Stimulated activated CD4-positive, alpha-beta T cell treated with anti-CD3 and anti-CD28 coated beads, Interleukin-2, amount 100 ng/mL, for 4 hours (primary cell): Measurements from ENCODE around the gene CBX4.
"Not testable (repeated sequence)": the region's sequence is repeated elsewhere in the genome, so short reads cannot be mapped to it uniquely, and the experiment has no call there.

Source experiments
- DNase-seq: peaks from one replicate; pipeline ENCODE4 v3.0.0-alpha.2; 2020; ENCODE audit warnings: low read depth

CBX4 gene

DNA sequence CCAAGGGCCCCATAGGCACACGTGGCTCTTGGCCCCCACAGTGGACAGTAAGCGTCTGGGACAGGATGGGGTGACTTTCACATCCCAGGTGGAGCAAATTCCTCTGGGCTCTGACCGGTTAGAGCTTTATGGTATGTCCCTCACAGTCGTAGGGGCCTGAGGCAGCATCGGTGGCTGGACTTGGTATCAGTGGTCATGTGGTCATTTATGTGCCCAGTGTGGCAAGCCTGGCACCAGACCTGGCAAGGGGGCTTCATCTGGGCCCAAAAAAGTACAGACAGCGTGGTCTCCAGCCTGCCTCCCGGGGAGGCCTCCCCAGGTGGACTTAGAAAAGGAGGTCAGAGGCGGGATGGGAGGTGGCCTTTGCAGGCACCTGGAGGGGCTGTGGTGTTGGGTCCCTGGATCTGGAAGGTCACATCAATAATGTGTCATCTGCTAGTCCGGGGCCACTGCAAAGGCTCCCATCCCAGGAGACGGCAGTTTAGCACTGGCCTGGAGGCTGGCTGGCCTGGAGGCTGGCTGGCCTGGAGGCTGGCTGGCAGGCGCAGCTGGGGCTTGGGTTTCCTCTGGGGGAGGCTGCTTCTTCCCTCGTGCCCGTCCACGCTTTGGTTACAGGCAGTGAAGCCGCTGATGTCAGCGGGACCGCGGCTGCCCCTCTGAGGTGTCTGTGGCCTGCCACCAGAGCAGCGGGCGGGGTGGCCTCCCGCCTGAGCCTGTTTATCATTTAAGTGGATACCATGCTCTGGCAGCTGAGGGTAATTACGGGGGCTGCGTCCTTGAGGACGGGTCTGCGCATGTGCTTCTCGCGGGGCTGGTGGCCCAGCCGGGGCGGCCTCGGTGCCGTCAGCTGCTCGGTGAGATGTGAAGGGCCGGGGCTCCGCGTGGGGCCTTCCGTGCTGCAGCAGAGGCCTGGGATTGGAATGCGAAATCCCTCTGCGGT is 20.7 kb upstream of the CBX4 start:
- DNase-seq = no peak

DNA sequence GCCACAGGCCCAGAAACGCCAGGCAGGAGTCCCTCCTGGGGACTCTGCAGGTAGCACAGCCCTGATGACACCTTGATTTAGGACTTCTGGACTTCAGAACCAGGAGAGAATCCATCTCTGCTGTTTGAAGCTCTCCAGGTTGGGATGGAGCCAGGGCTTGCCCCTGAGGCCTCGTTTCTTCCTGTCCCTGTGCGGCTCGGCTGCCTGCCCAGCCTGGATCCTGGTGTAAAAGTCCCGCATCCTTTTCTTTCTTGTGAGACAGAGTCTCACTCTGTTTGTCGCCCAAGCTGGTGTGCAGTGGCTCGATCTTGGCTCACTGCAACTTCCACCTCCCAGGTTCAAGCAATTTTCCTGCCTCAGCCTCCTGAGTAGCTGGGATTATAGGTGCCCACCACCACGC is 17.9 kb upstream of the CBX4 start:
- DNase-seq = no peak

DNA sequence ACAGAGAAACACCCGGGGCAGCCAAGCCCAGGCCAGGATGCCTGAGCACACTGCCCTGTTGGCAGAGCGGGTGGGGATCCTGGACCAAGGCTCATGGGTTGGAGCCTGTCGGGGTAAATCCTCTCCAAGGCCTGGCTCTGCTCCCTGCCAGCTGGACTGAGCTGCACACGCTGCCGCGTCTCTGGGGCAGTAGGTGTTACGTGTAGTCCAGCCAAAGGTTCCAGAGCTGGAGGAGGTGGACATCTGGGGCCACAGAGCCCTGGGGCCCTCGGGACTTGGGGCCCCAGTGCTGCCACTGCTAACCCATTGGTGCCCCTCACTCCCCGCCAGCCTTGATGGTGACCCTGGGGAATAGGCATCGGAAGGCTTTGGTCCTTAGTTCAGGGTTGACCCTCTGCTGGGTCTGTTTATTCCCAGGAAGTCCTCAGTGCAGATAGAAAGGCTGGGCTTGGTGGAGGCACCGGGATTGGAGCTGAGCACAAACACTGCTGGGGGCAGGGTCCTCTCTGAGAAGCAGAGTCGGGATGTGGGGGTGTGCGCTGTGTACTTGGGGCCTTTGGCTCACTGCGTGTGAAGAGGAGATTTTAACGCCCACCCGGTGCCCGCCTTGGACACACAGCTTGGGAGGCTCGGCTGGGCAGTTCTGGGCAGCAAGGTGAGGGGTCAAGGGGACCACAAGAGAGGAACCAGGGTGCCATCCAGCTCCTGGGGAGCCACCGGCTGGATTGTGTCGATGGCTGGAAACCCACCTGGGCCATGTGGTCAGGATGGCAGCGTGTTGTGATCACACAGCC is 16.3 kb upstream of the CBX4 start:
- no peak for DNase-seq

DNA sequence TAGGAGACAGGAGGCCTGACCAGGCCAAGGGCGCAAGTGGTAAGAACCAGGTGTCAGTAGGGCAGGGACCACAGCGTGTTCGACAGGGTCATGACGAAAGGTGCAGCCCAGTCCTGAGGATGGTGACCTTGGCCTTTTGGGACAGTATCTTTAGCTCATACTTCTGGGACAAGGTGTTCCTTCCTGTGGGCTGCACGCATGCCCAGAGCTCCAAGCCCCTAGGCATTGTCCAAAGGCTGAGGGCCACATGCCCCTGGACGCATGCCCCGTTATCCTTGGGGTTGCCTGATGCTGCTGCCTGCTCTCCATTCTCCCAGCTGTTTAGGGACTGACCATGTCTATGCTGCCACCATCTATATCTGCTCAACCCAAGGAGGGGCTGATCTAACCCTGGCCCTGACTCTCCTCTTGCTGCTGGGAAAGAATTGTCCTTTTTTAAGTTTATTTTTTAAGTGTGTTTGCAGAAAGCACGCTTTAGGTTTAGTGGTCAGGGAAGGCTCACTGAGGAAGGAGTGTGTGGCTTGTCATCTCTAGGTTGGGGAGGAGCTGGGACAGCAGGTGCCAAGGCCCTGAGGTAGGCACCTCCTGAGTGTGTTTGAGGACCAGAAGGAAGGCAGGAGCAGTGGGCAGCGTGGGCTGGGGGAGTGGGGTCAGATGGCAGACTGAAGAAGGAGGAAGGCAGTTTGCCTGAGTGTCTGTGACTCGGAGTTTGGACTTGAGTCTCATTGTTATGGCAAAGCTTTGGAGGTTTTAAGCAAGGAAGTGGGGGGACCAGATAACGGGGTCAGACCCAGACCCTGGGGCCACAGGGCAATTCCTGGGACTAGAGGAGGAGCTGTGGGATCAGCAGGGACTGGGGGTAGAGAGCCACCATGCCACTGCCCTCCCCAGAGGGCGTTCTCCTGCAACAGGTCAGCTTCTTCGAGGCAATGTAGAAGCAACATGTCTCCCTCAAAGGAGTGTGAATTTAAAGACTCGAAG is 15.1 kb upstream of the CBX4 start:
- DNase-seq = no peak

DNA sequence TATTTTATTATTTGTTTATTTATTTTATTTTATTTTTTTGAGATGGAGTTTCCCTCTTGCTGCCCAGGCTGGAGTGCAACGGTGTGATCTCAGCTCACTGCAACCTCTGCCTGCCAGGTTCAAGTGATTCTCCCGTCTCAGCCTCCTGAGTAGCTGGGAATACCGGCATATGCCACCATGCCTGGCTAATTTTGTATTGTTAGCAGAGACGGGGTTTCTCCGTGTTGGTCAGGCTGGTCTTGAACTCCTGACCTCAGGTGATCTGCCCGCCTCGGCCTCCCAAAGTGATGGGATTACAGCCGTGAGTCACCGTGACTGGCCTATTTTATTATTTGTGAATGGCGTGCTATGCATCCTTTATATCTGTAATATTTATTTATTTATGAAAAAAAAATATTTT is 13.9 kb upstream of the CBX4 start:
- not testable (repeated sequence) for DNase-seq

DNA sequence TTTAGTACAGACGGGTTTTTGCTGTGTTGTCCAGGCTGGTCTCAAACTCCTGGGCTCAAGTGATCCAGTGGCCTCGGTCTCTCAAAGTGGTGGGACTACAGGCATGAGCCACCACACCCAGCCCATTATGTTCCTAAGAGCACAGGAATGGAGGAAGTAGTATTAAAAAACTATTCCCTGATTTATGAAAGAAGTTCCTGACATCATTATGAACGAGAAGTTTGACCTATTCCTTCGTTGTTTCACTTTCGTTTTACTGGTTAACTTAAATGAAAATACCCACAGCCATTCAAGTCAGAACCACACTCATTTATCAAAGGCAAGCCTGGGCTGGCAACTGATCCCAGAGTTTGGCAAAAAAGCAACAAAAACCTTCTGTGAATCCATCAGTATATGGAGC is 13.5 kb upstream of the CBX4 start:
- no peak for DNase-seq

DNA sequence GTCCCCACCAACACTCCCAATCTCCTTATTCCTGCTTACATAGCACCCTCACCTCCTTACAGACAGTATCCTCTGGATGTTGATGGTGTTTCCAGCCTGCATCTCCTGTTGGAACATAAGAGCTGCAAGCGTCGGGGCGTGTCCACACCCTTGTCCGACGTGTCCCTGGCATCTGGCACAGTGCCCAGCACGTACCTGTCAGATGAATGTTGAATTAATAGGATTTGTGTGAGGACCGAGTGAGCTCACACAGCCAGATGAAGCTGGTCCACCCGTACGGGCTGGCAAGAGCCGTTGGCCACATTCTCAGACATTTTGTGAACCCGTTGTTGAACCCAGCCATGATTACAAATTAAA is 12.2 kb upstream of the CBX4 start:
- no peak for DNase-seq

DNA sequence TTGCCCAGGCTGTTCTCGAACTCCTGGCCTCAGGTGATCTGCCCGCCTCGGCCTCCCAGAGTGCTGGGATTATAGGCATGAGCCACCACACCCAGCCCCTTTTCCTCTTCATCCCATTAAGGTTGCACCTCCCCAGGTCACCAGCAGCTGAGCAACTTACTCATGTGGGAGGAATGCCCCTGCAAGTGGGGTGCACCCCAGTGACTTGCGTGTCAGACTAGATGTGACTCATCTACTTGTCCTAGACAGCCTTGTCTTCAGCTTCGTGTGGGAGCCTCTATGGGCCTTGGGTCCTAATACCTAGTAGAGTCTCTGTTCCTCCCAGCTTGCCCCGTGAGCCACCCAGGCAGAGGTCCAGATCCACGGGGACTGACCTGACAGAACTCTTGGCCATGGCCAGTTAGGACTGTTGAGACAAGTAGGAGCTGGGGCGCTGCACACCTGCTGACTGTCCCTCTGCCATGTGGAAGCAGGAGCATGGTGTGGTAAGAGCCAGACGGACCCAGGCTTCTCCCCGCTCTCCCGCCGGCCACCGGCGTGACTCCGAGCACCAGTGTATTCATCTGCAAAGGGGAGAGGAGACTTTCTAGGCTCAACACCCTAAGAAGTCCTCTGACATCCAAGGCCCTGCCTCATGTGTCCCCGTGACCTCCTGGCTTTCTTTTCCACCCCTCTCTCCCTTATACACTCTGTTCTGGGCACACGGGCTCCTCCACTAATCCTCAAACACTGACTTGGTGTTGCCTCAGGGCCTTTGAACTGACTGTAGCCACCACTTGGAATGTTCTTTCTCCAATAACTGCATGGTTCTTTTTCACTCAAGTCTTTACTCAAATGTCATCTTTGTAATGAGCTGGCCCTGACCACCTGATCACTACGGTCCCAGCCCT is 11.6 kb upstream of the CBX4 start:
- no peak for DNase-seq

DNA sequence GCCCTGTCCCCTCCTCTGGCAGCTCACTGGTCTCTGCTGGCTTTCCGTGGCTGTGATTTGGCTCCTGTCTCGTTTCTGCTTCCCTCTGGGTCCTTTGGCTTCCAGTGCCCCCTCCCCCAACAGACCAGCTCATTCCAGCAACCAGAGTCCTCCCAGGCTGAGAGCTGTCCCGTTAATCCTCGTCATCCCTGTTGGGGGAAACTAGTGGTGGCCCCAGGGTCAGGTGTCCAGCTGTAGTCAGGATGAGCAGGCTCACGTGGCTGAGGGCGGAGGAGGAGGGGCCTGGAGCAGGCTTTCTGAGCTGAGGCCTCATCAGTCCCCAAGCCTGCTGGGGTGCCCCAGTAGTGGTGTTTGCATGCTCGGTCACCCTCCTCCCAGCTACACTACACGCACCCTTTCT is 10.7 kb upstream of the CBX4 start:
- DNase-seq = no peak

DNA sequence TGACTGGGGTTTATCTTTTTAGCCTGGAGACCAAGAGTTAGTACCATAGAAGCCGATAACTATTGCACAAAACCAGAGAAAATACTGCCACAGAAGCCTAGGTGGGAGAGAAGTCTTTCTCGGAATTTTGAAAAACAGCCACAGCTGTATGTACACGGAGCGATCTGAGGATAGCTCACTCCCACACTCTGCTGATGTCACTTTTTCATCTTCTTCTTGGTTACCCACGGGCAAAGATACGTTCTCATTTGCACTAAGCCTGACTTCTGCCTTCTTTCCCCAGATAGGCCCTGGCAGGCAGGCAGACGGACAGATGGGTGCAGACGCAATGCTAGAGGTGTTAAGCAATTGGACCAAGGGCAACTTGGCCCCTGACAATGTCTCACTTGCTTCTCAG is 9.1 kb upstream of the CBX4 start:
- DNase-seq = no peak

DNA sequence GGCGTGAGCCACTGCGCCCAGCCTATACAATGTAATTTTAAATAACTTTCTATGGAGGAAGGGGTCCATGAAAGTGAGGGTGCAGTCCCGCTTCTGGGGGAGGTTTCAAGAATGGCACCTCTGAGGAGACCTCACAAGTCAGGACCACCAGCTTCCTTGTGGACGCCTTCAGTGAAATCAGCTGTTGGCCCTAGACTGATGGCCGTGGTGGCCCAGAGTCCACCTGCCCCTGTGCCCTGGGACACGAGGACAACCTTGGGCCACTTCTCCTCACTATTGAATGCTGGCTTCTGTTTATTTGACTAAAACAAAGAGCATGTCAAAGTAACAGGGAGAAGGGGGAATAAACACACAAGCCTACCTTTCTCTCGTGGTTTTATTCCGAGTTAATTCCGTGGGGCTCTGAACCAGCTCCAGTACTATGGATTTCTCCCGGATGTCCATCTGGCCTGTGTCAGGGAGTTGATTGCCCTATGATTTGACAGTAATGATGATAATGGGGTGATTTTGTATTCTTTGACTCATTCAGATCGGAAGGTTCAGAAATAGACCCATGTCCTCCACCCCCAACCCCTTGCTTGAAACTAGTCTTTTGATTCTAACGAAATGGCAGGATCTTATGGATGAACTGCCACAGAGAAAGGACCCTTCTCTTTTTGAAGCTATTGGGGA is 8.6 kb upstream of the CBX4 start:
- no peak for DNase-seq

DNA sequence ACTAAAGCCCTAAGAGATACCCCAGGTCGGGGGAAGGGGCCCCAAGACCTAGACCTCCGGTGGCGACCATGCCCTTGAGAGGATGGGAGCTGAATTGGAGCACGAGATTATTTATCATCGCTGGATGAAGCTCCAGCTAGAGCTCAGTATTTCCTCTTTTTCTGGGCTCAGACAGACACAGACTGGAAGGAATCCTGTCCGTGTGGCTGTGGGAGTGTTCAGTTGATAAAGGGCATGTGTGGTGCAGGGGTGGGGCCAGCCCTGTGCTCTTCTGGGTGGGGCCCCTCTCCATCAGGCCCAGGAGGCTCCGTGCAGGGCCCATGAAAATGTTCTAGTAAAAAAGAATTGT is 6.3 kb upstream of the CBX4 start:
- no peak for DNase-seq

DNA sequence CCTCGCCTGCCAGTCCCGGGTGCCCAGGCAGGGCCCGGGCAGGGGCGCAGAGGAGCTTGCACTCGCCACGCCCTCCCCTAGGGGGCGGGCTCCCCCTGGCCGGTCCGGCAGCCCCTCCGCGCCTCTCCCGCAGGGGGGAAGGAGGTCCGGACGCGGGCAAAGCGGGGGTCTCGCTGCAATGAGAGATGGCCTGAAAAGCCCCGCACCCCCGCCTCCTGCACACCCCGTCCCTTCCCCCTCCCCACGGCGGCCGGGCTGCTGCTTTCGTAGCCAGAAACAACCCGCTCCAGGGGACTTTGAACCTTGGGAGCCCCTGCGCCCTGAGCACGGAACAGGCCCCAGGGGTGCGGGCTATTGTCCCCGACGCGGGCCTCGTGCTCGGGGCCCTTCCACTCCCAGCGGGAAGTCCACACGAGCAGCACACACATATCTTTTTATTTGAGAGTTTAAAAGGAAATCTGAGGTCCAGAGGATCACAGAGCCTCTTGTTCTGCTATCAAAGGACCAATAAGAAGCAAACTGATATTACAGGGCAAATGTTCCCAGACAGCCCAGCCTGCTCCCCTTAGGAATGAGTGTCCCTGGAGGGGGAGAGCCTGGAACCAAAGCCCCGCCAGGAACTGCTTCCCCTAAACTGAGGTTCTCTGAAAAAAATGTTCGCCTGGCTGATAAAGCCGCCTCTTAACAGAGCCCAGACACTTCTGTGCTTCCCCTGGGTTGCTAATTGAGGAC is 5.8 kb upstream of the CBX4 start:
- DNase-seq = no peak

DNA sequence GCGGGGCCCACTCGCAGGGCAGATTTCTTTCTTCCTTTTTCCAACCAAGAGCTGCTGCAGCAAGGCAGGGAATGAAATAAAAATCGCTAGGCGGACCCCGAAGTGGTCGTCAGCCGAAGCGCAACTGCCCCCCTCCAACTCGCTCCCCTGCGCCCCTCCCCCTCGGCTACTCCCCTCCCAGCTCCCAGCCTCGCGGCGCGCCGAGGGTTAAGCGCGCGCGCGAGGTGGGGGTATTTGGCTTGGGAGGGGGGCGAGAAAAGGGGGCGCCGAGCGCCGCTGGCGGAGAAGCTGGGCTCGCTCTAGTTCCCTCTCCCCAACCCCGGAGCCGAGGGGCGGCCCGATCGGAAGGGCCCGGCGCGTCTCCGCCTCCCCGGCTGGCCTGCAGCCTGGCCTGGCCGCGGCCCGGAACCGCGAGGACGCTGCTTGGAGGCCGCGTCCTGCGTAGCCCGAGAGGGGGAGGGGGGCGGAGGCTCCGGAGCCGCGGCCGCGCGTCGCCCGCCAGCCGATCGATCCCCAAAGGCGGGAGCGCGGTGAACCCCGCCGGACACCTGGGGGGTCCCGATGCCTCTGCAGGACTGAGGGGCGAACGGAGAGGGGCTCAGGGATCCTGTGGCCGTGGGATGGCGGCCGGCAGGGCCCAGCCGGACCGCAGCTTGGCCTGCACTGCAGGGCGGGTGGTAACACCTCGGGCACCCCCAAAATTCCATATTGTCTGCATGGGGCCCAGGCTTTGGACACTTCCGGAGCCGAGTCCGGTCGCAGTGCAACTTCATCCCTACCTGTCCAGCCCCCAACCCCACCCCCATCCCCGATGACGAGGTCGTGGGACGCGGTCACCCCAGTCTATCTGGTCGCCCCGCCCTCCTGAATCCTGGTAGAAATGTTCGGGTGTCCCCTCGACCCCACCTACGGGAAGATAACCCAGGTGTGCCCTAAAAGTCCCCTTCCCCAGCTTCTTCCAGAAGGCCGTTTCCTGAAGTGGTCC is 4.9 kb upstream of the CBX4 start:
- no peak for DNase-seq

DNA sequence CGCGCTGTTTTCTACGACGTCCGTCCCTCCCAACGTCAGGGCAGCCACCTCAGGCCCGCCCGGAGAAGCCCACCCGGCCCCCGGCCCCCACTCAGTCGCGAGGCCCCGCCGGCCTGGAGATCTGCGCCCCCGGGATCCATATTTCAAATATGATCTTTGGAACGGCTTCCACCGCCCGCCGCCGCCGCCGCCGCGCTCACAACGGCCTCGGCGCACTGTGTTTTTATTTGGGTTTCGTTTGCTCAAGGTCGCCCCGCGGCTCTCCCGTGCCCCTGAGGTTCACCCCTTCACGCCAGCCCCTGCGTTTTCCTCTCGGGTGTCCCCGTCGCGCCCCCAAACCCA is 4.2 kb upstream of the CBX4 start:
- DNase-seq = no peak

DNA sequence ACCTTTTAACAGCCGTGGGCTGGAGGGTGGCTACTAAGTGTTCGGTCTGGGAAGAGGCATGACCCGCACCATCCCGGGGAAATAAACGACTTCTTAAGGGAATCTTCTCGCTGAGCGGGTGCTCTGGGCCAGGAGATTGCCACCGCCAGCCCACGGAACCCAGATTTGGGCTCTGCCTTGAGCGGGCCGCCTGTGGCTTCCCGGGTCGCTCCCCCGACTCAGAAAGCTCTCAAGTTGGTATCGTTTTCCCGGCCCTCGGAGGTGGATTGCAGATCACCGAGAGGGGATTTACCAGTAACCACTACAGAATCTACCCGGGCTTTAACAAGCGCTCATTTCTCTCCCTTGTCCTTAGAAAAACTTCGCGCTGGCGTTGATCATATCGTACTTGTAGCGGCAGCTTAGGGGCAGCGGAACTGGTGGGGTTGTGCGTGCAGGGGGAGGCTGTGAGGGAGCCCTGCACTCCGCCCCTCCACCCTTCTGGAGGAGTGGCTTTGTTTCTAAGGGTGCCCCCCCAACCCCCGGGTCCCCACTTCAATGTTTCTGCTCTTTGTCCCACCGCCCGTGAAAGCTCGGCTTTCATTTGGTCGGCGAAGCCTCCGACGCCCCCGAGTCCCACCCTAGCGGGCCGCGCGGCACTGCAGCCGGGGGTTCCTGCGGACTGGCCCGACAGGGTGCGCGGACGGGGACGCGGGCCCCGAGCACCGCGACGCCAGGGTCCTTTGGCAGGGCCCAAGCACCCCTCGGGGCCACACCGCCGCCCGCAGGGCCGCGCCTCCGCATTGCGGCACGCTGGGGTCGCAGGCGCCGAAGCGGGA is 3.6 kb upstream of the CBX4 start:
- no peak for DNase-seq

DNA sequence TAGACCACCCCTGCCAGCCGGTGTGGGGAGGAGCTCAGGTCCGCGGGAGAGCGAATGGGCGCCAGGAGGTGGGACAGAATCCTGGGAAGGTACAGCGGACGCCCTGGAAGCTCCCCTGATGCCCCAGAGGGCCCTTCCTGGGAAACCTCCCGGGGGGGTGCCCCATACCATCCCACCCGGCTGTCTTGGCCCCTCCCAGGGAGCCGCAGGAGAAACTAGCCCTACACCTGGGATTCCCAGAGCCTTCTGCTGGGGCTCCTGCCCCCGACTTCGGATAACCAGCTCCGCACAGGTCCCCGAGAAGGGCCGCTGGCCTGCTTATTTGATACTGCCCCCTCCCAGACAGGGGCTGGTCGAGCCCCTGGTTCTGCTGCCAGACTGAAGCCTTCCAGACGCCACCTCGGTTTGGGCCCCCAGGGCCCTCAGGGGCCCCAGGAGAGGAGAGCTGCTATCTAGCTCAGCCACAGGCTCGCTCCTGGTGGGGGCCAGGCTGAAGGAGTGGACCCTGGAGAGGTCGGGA is 3.0 kb upstream of the CBX4 start:
- DNase-seq = no peak
